Heart right ventricle (tissue), 16 donors: ENCODE measurements around the gene ATG7. TPM values are rescaled to one million over a fixed set of nuclear protein-coding genes. Genes with fewer than 3 reads are reported as not detected.

ENCODE experiments used
- ATAC-seq, 8 donors: fragments of 200-7000 bp; cut with Tn5 transposase; one replicate each; pipeline ENCODE4 v1.9.1; 2020; ENCODE audit warnings: mild to moderate bottlenecking in 8 of 8, moderate library complexity in 8 of 8, moderate number of reproducible peaks in 1 of 8
- DNase-seq, 2 donors: peaks; one replicate each; pipeline ENCODE4 v3.0.0-alpha.2; 2020
- H3K27ac ChIP-seq, 10 donors: fragments of 200-600 bp; sonication (generic) in 2 of 10; one replicate each; pipeline versions ENCODE4 v1.5.0 to v1.8.0; 2020 to 2022; ENCODE audit warnings: mild to moderate bottlenecking in 3 of 10
- H3K27me3 ChIP-seq, 7 donors: fragments of 200-600 bp; one replicate each; pipeline ENCODE4 v1.8.0; 2021 to 2022; ENCODE audit warnings: mild to moderate bottlenecking in 2 of 7
- H3K36me3 ChIP-seq, 9 donors: fragments of 200-600 bp; sonication (generic) in 1 of 9; one replicate each; pipeline versions ENCODE4 v1.5.0 to v1.8.0; 2020 to 2022; ENCODE audit warnings: mild to moderate bottlenecking in 2 of 9
- H3K4me1 ChIP-seq, 9 donors: fragments of 200-600 bp; sonication (generic) in 1 of 9; one replicate each; pipeline versions ENCODE4 v1.5.0 to v1.8.0; 2020 to 2022; ENCODE audit warnings: mild to moderate bottlenecking in 4 of 9
- H3K4me3 ChIP-seq, 10 donors: fragments of 200-600 bp; sonication (generic) in 2 of 10; one replicate each; pipeline versions ENCODE4 v1.5.0 to v1.8.0; 2020 to 2022; ENCODE audit warnings: mild to moderate bottlenecking in 7 of 10, moderate library complexity in 2 of 10
- H3K9me3 ChIP-seq, 11 donors: fragments of 200-600 bp in 10 of 11; sonication (generic) in 2 of 11; one replicate each; pipeline versions ENCODE4 v1.5.0 to v1.8.0; 2013 to 2022; ENCODE audit warnings: mild to moderate bottlenecking in 2 of 11, control low read depth in 1 of 11, moderate library complexity in 1 of 11
- CTCF ChIP-seq, 9 donors: fragments of 200-600 bp; sonication (generic) in 2 of 9; IDR thresholded peaks; one replicate each; pipeline versions ENCODE4 v1.5.0 to v1.8.0; 2021 to 2022; ENCODE audit warnings: antibody characterized with exemption in 9 of 9, mild to moderate bottlenecking in 5 of 9, moderate library complexity in 1 of 9
- WGBS, 2 donors: extraction: QIAGEN DNeasy Blood & Tissue Kit; methylation state at CpG; one replicate each; pipeline ENCODE4 v1.1.7; 2013; ENCODE audit warnings: inconsistent platforms in 1 of 2; 5-methylcytosine and 5-hydroxymethylcytosine counted together
- intact Hi-C, 10 donors: fragments of 100-400 bp; cut with DNase I; formaldehyde crosslinking; loops; one replicate each; pipeline versions ENCODE4 v1.11.1 to v1.14.2; 2022
- polyA plus RNA-seq, 2 donors: library from polyadenylated mRNA; stranded (reverse); fragments of 200-250 nt; gene quantifications; one replicate each; pipeline ENCODE4 v1.2.3, GENCODE V29; 2013
- total RNA-seq, 10 donors: library from RNA; stranded (reverse); fragmentation: NEBNext Ultra II Directional in 3 of 10; extraction: Animal tissue kit (Norgen Biotek cat#: 25700) in 3 of 10; gene quantifications; one replicate each; pipeline versions ENCODE4 v1.2.1 to v1.2.4, GENCODE V29; 2021 to 2023
- donor health status: Arrhythmogenic right ventricular cardiomyopathy.
- donor health status: ischemic (EF 13 %, LVEDD 7.1; RV severe dilation, severe dysfunction).
- donor health status: healthy with polysubstance abuse.
- donor health status: DM: no; HTN: yes; CAD: no.
- donor health status: DM: no; HTN: no; CAD: no.
- donor health status: ischemic (EF 25% LVEDD 6.9; RV normal size, moderate dysfunction).
- donor health status: ischemic (EF 25% LVEDD 5.7; RV mildly dilated, moderate dysfunction).
- donor health status: healthy.
- donor health status: DM: yes; HTN: yes; CAD: no.
- donor health status: Ischemic cardiomyopathy.
- donor health status: ischemic (EF 35%, LVEDD 5.7; RV mildly dilated, moderate dysfunction).
- donor health status: nonischemic (EF 11% LVEDD 7.7; RV severe dilation, severe dysfunction).
- donor health status: DM: yes; HTN: yes; CAD: no.
- donor health status: PGD.
- donor health status: ischemic (EF 29% LVEDD 5.4; RV normal size, mild dysfunction).
- donor health status: nonischemic (EF 23%, LVEDD 6.1; RV moderate dilation, normal function).

The ATG7 gene
- total and polyA plus RNA-seq, 12 donors, result 5.3 to 24.1 (median 16.8) TPM

- Histone ChIP-seq H3K27ac (no peak overlapping the region), H3K9me3 (no peaks in the 10 kb centered on the region), H3K27me3 (peaks cover 0 to 3% (median 0%) of the 10 kb centered on the region in 7 donors), H3K36me3 (no peaks in the 10 kb centered on the region), H3K4me3 (no peak overlapping the region), H3K4me1 (no peaks in the 10 kb centered on the region)
- DNase-seq, result no peak
- intact Hi-C loops, result loop anchor here in 1 of 10 donors (10.0 kb wide), 1 partner anchor 79 kb away; no protein-coding TSS in a partner anchor
- WGBS, 2 donors, result 87 to 88% methylated on average over 6 of the region's 6 CpGs
- no peak for ATAC-seq
- TF ChIP-seq CTCF (IDR thresholded peaks at IDR 0.05), result no peak
Observed at GRCh38 chr3:11245827-11246662, 26.2 kb upstream of the ATG7 start.

GRCh38 chr3:11246663-11246970 lies 25.6 kb upstream of the ATG7 start:
- Histone ChIP-seq H3K9me3 (no peaks in the 10 kb centered on the region), H3K27me3 (peaks cover 0 to 3% (median 0%) of the 10 kb centered on the region in 7 donors), H3K27ac (no peak overlapping the region), H3K4me1 (no peaks in the 10 kb centered on the region), H3K4me3 (no peak overlapping the region), H3K36me3 (no peaks in the 10 kb centered on the region)
- intact Hi-C loops, result loop anchor here in 1 of 10 donors (10.0 kb wide), 1 partner anchor 78 kb away; no protein-coding TSS in a partner anchor
- DNase-seq (no peak), ATAC-seq (no peak)
- TF ChIP-seq CTCF (IDR thresholded peaks at IDR 0.05), result no peak
- 91 to 95% methylated on average over 2 of the region's 2 CpGs for whole genome bisulfite sequencing, 2 donors

- Histone ChIP-seq H3K9me3 (no peaks in the 10 kb centered on the region), H3K36me3 (no peaks in the 10 kb centered on the region), H3K4me1 (no peaks in the 10 kb centered on the region), H3K27ac (no peak overlapping the region), H3K4me3 (no peak overlapping the region), H3K27me3 (peaks cover 0 to 3% (median 0%) of the 10 kb centered on the region in 7 donors)
- intact Hi-C loops, result loop anchor here in 1 of 10 donors (10.0 kb wide), 1 partner anchor 77 kb away; no protein-coding TSS in a partner anchor
- no peak for DNase-seq
- ATAC-seq, result no peak
- no peak for TF ChIP-seq CTCF (IDR thresholded peaks at IDR 0.05)
- WGBS, 2 donors, result 76 to 77% methylated on average over 8 of the region's 8 CpGs
Observed at GRCh38 chr3:11247362-11247761, 24.8 kb upstream of the ATG7 start.

GRCh38 chr3:11248596-11248995 lies 23.6 kb upstream of the ATG7 start:
- DNase-seq (no peak), ATAC-seq (no peak)
- no peak overlapping the region for H3K4me3 ChIP-seq
- no peak for TF ChIP-seq CTCF (IDR thresholded peaks at IDR 0.05)
- intact Hi-C loops, result loop anchor here in 1 of 10 donors (10.0 kb wide), 1 partner anchor 76 kb away; no protein-coding TSS in a partner anchor
- no peak overlapping the region for H3K27ac ChIP-seq
- H3K27me3 ChIP-seq, result peaks cover 0 to 3% (median 0%) of the 10 kb centered on the region in 7 donors
- H3K4me1 ChIP-seq, result no peaks in the 10 kb centered on the region
- no peaks in the 10 kb centered on the region for H3K36me3 ChIP-seq
- H3K9me3 ChIP-seq, result no peaks in the 10 kb centered on the region
- WGBS, 2 donors, result 89 to 90% methylated on average over 6 of the region's 6 CpGs
